Hematopoietic multipotent progenitor cell treated with erythropoietin and hydrocortisone succinate and interleukin-3 and kit ligand, for 17 days (in vitro differentiated cells): ENCODE measurements around the gene SOX6.

ENCODE experiments used
- DNase-seq: peaks from one replicate; pipeline ENCODE4 v3.0.0-alpha.2; 2015; ENCODE audit warnings: low spot score

Gene SOX6

DNA sequence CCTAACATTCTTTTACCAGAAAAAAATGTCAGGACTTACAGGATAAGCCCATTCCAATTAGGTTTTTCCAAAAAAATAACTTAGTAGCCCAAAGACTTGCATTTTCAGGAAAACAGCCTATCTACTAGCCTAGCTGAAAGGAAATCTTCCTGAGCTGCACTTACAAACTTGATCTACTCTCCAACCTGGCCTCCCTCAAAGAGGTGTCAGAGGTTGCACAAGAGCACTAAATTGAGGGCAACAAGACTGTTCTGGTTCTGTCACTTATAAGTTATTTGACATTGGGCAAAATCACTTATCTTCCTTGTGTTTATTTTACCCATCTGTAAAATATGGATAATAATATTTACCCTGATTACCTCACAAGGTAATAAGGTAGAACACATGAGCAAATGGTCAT is 7.9 kb upstream of the SOX6 start:
- DNase-seq, result no peak

DNA sequence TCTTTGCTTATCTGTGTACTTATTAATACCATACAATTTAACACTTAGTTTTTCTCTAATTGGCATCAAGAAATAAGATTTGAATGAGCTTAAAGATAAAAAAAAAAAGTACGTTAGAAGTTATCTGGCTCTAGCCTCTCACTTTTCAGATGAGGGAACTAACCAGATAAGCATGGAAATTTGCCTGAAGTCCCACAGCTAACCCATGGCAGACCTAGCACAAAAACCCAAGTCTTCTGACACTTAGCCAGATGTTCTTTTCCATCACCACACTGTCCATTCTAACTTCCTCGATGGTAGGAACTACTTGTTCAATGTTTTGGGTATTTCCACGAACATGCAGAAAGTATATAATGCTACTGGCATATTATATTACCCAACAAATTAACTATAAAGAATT is 7.4 kb upstream of the SOX6 start:
- DNase-seq, result peak; percentile 42

DNA sequence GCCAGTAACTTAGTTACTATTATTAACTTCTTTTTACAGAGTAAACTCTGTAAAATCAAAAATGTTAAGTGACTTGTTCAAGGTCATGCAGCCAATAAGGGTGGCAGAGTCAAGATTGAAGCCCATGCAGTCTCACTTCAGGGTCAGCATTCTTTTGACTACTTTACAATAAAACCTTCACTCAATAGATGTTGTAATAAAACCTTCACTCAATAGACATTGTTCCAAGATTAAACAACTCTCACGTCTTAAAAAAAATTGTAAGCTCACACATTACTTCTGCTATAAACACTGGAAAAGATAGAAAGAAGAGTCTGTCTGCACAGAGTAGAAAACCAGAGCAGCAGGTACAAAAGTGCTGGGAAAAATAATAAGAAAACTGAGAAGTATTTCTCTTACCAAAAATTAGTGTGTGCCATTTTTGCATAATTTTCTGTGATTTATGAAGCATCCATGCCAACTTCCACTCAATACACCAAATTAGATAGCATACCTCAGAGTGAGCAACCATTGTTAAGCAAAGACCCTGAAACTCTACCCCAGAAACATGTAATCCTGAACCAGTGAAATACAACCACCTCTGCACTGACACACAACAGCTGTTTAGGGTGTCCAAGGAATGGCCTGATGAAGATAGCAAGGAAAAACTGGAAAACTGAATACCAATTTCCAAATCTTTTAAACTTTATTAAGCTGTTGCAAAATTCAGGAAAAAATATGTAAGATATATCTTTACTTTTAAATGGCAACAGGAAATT is 4.9 kb upstream of the SOX6 start:
- no peak for DNase-seq

DNA sequence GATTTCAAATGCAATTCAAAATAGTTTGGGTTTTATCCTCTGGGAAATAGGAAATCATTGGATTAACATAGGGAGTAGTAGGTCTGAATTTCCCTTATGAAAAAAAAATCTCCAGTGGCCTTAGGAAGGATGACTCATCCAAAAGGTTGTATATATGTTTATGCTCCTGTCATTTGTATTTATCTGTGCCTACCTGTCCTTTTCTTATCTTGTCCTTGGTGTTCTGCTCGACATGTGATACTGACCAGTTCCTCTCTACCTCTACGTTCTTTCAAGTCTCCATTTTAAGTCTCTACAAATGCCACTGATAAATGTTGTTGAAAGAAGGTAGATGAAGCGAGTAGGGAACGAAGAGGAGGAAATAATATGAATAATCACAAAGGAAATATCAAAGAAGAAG is 3.0 kb upstream of the SOX6 start:
- DNase-seq, result peak; percentile 43

DNA sequence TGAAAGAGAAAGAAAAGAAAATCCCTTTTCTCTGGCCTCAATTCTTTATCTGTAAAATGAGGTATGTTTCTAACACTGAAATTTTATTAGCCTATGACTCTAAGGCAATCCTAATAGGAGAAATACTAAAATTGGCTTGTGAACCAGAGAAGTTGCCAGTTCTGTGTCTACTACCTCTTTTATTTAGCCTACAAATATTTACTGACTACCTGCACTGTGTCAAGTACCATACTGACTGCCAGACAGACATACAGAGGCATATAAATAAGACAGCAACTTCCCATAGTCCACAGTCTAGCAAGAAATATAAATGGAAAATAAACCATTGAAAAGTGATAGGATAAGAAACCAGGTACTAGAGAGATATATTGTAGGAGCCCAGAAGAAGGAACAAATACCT is 2.4 kb upstream of the SOX6 start:
- no peak for DNase-seq

- DNase-seq, result no peak
Measured at GRCh38 chr11:16357775-16358174, 1.4 kb upstream of the SOX6 start.

DNA sequence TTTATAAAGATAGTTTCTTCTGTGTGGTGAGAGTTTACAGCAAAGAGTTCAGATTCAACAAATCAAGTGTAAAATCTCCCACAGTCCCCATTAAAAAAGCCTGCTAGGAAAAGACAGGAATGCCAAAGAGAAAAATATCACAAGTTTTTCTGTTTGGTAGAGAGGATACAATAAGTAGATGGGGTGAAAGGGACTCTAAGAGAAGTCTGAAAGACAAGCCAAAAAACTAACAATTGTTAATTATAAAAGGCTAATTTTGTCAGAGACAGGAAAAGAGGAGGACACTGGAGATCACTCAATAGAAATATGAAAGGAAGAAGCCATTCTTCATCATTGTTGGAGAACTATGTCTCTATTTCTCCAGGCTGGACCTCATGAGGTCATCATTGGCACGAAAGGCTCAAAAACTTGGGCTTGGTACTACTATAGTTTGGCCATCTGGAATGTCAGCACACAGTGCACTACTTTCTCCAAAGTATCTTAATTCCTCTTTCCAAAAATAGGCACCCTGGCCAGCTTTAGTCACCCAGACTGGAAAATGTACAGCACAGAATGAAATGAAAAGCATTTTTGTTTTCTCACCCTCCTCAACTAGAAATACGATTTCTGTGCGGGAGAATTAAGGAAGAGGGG is 531 bp upstream of the SOX6 start:
- DNase-seq, result no peak

- no peak for DNase-seq
Measured at GRCh38 chr11:16352707-16353106, 3.6 kb downstream of the SOX6 start.

DNA sequence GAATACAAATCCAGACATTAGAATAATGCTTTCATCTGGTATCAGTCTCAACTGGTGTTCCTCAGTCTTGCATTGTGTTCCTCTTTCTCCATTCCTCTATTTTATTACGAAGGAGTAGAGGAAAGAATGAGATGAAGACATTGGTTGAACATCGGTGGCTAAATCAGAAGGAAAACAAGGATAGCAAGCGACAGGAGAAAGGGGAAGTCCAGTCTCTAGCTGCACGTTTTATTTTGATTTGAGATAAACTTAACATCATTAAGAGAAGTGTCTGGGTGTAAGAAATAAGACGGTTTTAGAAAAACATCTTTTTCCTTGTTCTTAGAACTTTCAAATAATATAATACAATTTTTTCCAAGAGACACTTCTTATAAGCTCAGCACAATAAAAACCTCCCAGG is 6.2 kb downstream of the SOX6 start:
- DNase-seq, result no peak

DNA sequence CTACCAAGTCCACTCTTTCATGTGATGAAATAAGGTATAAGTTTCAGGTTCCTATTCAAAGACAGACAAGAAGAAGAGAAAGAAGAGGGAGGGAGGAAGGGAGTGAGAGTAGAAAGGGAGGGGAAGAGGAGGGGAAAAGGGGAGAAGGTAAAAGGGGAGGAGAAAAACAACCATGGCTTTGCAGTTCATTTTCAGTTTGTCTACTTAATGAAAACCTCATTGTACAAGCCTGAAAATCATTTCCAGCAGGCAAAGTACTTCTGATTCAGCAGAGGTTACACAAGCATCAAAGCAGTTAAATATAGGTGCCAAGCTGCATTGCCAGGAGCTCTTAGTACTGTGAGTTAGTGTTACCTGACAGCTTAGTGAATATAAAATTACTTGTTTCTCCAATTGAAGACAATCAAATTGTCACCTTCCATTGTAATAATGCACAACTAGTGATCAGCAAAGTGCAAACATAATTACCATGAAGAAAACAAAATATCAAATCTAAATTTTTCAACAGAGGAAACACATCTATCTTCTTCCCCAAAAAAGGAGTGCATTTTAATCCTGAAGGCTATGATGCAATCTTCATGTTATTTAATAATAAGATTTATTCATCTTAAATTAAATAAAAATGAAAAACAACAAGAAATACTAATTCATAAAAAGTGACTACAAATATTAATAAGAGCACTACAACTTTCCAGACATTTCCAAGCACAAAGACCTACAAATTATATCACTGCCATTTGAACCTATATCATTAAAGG is 8.2 kb downstream of the SOX6 start:
- no peak for DNase-seq

DNA sequence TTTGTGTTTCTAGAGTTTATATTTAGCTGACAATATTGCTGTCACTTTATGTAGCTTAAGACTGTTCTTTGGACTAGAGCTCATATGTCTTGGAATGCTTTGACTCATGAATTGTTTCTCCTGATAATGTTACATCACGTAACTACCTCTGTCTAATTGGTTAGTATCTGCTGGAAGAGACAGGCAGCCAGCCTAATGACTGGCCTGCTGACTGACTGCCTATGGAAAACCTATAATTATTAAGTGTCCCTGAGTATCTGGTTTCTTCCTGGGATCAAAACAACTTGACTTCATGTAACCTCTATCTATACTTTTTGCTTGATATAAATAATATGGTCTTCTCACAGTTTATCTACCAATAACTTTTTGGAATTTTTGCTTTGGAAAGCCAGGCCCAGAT is 9.4 kb downstream of the SOX6 start:
- no peak for DNase-seq

DNA sequence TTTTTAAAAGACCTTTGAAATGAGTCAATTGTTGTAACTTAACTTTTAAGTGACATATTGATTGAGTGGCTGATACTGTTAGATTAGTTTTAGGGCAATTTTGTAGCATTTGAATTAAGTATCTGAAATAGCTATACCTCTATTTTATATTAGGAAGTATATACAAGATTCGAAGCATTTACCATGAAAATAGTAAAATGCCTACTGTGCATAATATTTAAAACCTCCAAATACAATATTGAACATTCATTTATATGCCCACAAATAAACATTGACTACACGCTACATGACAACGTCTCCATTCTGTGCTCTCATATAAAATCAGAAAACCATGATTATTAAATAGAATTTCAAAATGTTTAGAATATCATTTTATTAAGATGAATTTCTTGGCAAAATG is 14.5 kb downstream of the SOX6 start:
- DNase-seq, result no peak

DNA sequence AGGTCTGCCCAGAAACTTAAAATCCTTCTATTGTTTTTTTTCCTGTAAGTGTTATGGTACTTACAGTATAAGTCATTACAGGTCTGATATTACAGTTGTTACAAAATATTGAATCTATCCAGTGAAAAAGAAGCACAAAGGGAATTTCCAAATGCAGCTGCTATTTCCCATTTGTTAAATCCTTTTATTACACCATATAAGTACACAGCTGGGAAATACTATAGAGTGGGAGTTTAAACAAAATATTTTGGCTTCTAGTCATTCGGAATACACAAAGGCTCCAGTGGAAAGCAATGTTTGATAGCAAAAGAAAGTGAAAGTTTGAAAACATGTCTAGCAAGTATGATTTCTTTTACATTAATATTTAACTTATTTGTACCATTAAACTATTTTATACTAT is 18.0 kb downstream of the SOX6 start:
- no peak for DNase-seq

GRCh38 chr11:16337421-16338213 is 18.7 kb downstream of the SOX6 start:
- peak; percentile 43 for DNase-seq

DNA sequence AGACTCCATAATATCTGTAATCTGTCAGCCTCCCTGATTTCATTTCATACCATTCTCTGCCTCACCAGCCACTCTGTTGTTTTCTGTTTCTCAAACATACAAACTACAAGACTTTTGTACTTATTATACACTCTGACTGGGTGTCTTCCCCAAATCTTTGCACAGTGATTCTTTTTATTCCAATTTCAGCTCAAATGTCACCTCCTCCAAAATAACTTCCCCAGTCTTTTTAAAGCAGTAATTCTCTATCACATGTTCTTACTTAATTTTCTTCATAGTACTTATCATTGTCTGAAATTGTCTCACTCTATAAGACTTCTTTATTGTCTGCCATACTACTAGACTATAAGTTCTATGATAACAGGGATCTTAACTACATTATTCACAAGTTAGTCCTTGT is 19.6 kb downstream of the SOX6 start:
- DNase-seq, result no peak

DNA sequence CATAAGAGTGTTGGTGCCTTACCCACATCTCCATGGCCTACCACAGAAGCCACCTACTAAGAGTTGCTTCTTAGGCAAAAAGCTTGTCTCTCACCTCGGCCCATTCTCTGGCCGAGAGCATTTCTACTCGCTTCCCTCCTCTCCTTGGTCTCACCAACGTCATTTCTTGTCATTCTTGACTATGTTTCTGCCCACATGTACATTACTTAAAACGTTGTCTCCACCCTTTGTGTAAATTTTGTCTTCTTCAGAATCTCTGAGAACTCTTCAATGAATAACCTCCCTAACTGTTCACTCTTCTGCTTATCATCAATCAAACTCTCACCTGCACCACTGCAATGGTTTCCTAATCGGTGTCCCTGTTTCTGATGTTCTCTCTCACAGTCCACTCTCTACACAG is 20.1 kb downstream of the SOX6 start:
- DNase-seq, result no peak

DNA sequence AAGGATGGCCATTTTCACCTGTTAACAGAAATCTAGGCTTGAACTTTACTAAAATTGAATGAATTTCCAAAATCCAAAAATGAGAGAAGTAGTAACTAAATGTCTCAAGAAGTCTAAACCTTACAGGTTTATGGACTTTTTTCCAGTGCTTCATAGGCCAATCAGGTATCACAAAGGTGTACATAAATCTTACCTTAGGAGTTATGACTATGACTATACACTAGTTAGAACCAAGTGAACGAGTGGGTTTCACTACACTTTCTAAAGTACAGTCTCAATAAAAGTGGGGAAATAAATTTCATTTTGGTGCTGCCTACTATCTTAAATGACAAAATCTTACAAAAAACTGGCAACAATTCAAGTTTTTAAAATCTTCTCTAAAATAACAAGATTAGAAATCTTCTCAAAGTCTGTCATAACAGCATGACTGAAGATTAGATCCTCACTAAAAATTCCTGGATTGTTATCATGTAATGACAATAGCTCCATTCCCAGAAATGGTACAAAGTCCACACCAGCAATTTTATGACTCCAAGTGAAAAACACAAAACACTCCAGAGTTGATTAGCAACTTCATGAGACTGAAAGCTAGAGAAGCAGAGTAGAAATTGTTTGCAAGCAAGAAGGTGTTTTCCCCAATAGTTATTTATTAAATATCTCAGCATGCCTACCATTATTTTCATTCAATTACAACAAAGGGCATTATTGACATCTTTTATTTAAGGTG is 20.9 kb downstream of the SOX6 start:
- no peak for DNase-seq

GRCh38 chr11:16326679-16327297 is 29.6 kb downstream of the SOX6 start:
- DNase-seq, result no peak

- no peak for DNase-seq
Measured at GRCh38 chr11:16322190-16322589, 34.2 kb downstream of the SOX6 start.

GRCh38 chr11:16321148-16321547 is 35.2 kb downstream of the SOX6 start:
- DNase-seq, result no peak

DNA sequence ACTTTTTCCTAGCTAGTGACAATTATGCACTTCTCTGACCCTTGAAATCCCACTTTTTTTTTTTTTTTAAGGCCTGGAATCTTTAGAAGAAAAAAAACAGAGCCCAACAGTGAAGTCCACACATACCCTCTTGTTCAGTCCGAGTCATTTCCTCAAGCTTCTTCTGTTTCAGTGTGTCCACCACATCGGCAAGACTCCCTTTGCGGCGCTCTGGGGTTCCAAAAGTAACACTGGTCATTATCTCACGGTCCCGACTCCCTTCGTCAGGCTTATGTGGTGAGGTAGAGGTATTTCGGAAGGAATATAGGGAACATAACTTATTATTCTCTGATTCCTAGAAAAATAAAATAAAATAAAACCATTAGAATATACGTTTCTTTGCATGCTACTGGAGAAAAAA is 38.0 kb downstream of the SOX6 start:
- DNase-seq, result no peak
